AG10803 (cell line): ENCODE data around the gene NR2F1-AS1.

ENCODE experiments used
- DNase-seq: peaks from one replicate; pipeline ENCODE4 v3.0.0; 2010; ENCODE audit warnings: low read depth
- H3K4me3 ChIP-seq: 2 replicates; pipeline ENCODE4 v1.5.1; 2011; ENCODE audit warnings: mild to moderate bottlenecking, low read length, control low read depth
- CTCF ChIP-seq: conservative IDR thresholded peaks from 2 replicates; pipeline ENCODE4 v1.5.1; 2011; ENCODE audit warnings: mild to moderate bottlenecking, low read length, control low read depth, inconsistent platforms

Gene NR2F1-AS1

GRCh38 chr5:93598091-93599000 is 17.3 kb upstream of the NR2F1-AS1 start:
- DNase-seq, result no peak
- no peak for TF ChIP-seq CTCF
- no peak overlapping the region for H3K4me3 ChIP-seq

GRCh38 chr5:93596676-93597490 is 15.9 kb upstream of the NR2F1-AS1 start:
- no peak for DNase-seq
- no peak overlapping the region for H3K4me3 ChIP-seq
- TF ChIP-seq CTCF, result no peak

GRCh38 chr5:93596310-93596675 is 15.3 kb upstream of the NR2F1-AS1 start:
- H3K4me3 ChIP-seq, result no peak overlapping the region
- TF ChIP-seq CTCF, result no peak
- DNase-seq, result no peak

GRCh38 chr5:93595420-93596147 is 14.6 kb upstream of the NR2F1-AS1 start:
- H3K4me3 ChIP-seq, result no peak overlapping the region
- TF ChIP-seq CTCF, result no peak
- DNase-seq, result no peak

GRCh38 chr5:93594591-93595419 is 13.8 kb upstream of the NR2F1-AS1 start:
- no peak overlapping the region for H3K4me3 ChIP-seq
- TF ChIP-seq CTCF, result no peak

GRCh38 chr5:93593476-93594131 is 12.6 kb upstream of the NR2F1-AS1 start:
- TF ChIP-seq CTCF, result no peak
- no peak for DNase-seq
- H3K4me3 ChIP-seq, result no peak overlapping the region

More at GRCh38 chr5:93594591-93595419, 13.8 kb upstream of the NR2F1-AS1 start:
- no peak for DNase-seq
